Pericardium fibroblast (primary cell): ENCODE data around the gene VKORC1L1. TPM values are rescaled to one million over a fixed set of nuclear protein-coding genes. Genes with fewer than 3 reads are reported as not detected.

Source experiments
- total RNA-seq: library from RNA; depleted of rRNA; stranded (reverse); fragments of >200 nt; gene quantifications from 2 replicates; pipeline ENCODE4 v1.2.3, GENCODE V29; 2015

The VKORC1L1 gene
- total RNA-seq: 12.5 and 13.1 TPM in 2 replicates

GRCh38 chr7:65872776-65873581 is at the start of gene VKORC1L1:
Gene VKORC1L1 (plus strand): TSS chr7:65873074. CDS start chr7:65873372, 298 bp downstream.

GRCh38 chr7:65981965-65982792 is 109.3 kb downstream of the VKORC1L1 start, which contains the start of gene GUSB:
Gene GUSB (minus strand): TSS chr7:65982213. CDS start chr7:65982183, 30 bp downstream.

Other genes with a start within 250 kb of the VKORC1L1 start
- 10.8 and 14.0 TPM in 2 replicates for gene GUSB, start 109.1 kb downstream of the VKORC1L1 start, total RNA-seq
- 49.6 and 51.8 TPM in 2 replicates for gene ASL, start 202.7 kb downstream of the VKORC1L1 start, total RNA-seq
- 19.2 and 36.4 TPM in 2 replicates for gene CRCP, start 241.8 kb downstream of the VKORC1L1 start, total RNA-seq